ENCODE data around the gene POU1F1.

DNA sequence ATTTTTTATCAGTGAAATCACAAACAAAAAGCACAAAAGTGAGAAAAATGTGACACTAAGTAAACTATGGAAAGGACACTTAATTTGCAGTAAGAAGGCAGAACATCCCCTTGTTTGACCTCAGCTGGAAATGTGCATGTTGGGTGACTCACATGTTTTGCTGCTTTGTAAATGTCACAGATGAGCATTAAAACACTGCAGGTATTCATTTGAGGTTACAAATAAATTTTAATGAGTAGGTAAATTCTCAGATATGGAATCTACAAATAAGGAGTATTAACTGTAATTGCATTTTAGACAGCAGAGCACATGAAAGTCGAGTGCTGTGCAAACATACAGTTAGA is 29.0 kb downstream of the POU1F1 start:
- TF ChIP-seq, protein P1, sequence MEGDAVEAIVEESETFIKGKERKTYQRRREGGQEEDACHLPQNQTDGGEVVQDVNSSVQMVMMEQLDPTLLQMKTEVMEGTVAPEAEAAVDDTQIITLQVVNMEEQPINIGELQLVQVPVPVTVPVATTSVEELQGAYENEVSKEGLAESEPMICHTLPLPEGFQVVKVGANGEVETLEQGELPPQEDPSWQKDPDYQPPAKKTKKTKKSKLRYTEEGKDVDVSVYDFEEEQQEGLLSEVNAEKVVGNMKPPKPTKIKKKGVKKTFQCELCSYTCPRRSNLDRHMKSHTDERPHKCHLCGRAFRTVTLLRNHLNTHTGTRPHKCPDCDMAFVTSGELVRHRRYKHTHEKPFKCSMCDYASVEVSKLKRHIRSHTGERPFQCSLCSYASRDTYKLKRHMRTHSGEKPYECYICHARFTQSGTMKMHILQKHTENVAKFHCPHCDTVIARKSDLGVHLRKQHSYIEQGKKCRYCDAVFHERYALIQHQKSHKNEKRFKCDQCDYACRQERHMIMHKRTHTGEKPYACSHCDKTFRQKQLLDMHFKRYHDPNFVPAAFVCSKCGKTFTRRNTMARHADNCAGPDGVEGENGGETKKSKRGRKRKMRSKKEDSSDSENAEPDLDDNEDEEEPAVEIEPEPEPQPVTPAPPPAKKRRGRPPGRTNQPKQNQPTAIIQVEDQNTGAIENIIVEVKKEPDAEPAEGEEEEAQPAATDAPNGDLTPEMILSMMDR (conservative IDR thresholded peaks at IDR 0.05 in 1 of 2, IDR thresholded peaks at IDR 0.05 in 1 of 2; ENCODE audit: low read depth in 1 of 2, low read length in 2 of 2), result no peak
- TF ChIP-seq EZH2 (IDR thresholded peaks at IDR 0.05; ENCODE audit: low read length, missing control alignments), result no peak

All from fibroblast of lung (primary cell).